ELF-1 (cell line): Measurements from ENCODE around the gene SLC35B2.
A peak's percentile ranks its signal among the peaks of the same experiment; 100 is the strongest.

ENCODE experiments used
- DNase-seq: peaks from one replicate; pipeline ENCODE4 v3.0.0-alpha.2; 2016; ENCODE audit warnings: low read depth, low spot score

SLC35B2 gene

GRCh38 chr6:44268095-44268628, 10.8 kb upstream of the SLC35B2 start:
- peak; percentile 92 for DNase-seq

- DNase-seq = no peak
Observed at GRCh38 chr6:44267252-44267651, 9.9 kb upstream of the SLC35B2 start.

- no peak for DNase-seq
Observed at GRCh38 chr6:44266347-44266746, 9.0 kb upstream of the SLC35B2 start.

GRCh38 chr6:44265722-44266233, 8.4 kb upstream of the SLC35B2 start:
- DNase-seq = no peak

- DNase-seq = peak; percentile 82
Observed at GRCh38 chr6:44265007-44265721, 7.8 kb upstream of the SLC35B2 start, which contains the start of gene NFKBIE. Gene NFKBIE (minus strand): TSS chr6:44265551. CDS start chr6:44265346, 205 bp downstream.

GRCh38 chr6:44264154-44265006, 7.1 kb upstream of the SLC35B2 start:
- no peak for DNase-seq

GRCh38 chr6:44263354-44264100, 6.2 kb upstream of the SLC35B2 start:
- DNase-seq = peak; percentile 48

- DNase-seq = no peak
Observed at GRCh38 chr6:44262467-44263353, 5.4 kb upstream of the SLC35B2 start.

- DNase-seq = no peak
Observed at GRCh38 chr6:44261581-44261980, 4.3 kb upstream of the SLC35B2 start.

GRCh38 chr6:44260451-44261297, 3.3 kb upstream of the SLC35B2 start:
- no peak for DNase-seq

- no peak for DNase-seq
Observed at GRCh38 chr6:44260011-44260410, 2.7 kb upstream of the SLC35B2 start.

- DNase-seq = no peak
Observed at GRCh38 chr6:44258921-44259320, 1.6 kb upstream of the SLC35B2 start.

GRCh38 chr6:44258325-44258863, 1.1 kb upstream of the SLC35B2 start:
- no peak for DNase-seq

- no peak for DNase-seq
Observed at GRCh38 chr6:44257753-44258324, 511 bp upstream of the SLC35B2 start.

GRCh38 chr6:44256775-44257024, 628 bp downstream of the SLC35B2 start:
- DNase-seq = no peak

GRCh38 chr6:44255871-44256774, 1.2 kb downstream of the SLC35B2 start:
- DNase-seq = peak; percentile 66

GRCh38 chr6:44255105-44255808, 2.1 kb downstream of the SLC35B2 start:
- DNase-seq = peak; percentile 61
